Panc1 (cell line): Measurements from ENCODE around the gene COQ2. TPM values are rescaled to one million over a fixed set of nuclear protein-coding genes. Genes with fewer than 3 reads are reported as not detected.

Experiments used
- ATAC-seq: fragments of 200-7000 bp; cut with Tn5 transposase; 2 replicates; pipeline ENCODE4 v1.9.1; 2020; ENCODE audit warnings: mild to moderate bottlenecking, moderate library complexity
- BruUV-seq: library from RNA; stranded (reverse); fragments of 400-500 nt; replicated peaks from 2 replicates; lab custom pipeline; 2021; lab: Mats Ljungman, UMichigan
- CTCF ChIA-PET: fragments of 300-600 bp; sonication (Branson Sonifier 250); formaldehyde crosslinking; loops from one replicate; lab custom pipeline; 2022; ENCODE audit warnings: antibody characterized with exemption; lab: Charles Lee
- POLR2A ChIA-PET: fragments of 300-600 bp; sonication (Branson Sonifier 250); formaldehyde crosslinking; loops from one replicate; lab custom pipeline; 2022; ENCODE audit warnings: antibody characterized with exemption; lab: Charles Lee
- DNase-seq: peaks from one replicate; pipeline ENCODE4 v3.0.0-alpha.2; 2010; ENCODE audit warnings: low read depth, low spot score
- H3K27ac ChIP-seq: 2 replicates; pipeline ENCODE4 v1.5.1; 2011; ENCODE audit warnings: mild to moderate bottlenecking, low read length, inconsistent platforms
- H3K27me3 ChIP-seq: fragments of 200-500 bp; sonication (Bioruptor generic); 2 replicates; pipeline ENCODE4 v1.6.0; 2014; ENCODE audit warnings: low read length, inconsistent platforms; ENCODE audit not compliant: control insufficient read depth, insufficient read depth
- H3K36me3 ChIP-seq: fragments of 200-500 bp; sonication (Bioruptor generic); 2 replicates; pipeline ENCODE4 v1.5.1; 2014; ENCODE audit warnings: inconsistent platforms, mild to moderate bottlenecking, low read length, moderate library complexity; ENCODE audit not compliant: control insufficient read depth, insufficient read depth
- H3K4me1 ChIP-seq: 2 replicates; pipeline ENCODE4 v1.5.1; 2011; ENCODE audit warnings: inconsistent platforms, mild to moderate bottlenecking, low read length, moderate library complexity; ENCODE audit not compliant: control insufficient read depth, insufficient read depth
- H3K4me3 ChIP-seq, 2 experiments: 2 replicates each; pipeline ENCODE4 v1.5.1; 2011 to 2012; ENCODE audit warnings: low read depth in 2 of 2, low read length in 2 of 2, mild to moderate bottlenecking in 2 of 2, inconsistent platforms in 1 of 2, moderate library complexity in 1 of 2
- H3K9me3 ChIP-seq: fragments of 200-500 bp; sonication (Bioruptor generic); 2 replicates; pipeline ENCODE4 v1.5.1; 2014; ENCODE audit warnings: low read depth, mild to moderate bottlenecking, inconsistent platforms, low read length, moderate library complexity; ENCODE audit not compliant: control insufficient read depth, insufficient read depth
- CTCF ChIP-seq: fragments of 450-650 bp; IDR thresholded peaks from 2 replicates; pipeline ENCODE4 v1.5.1; 2017; ENCODE audit warnings: mild to moderate bottlenecking
- POLR2AphosphoS5 ChIP-seq: IDR thresholded peaks from 2 replicates; pipeline ENCODE4 v1.6.1; 2012; ENCODE audit warnings: mild to moderate bottlenecking, low read depth, low read length, moderate library complexity
- SIN3A ChIP-seq: IDR thresholded peaks from 2 replicates; pipeline ENCODE4 v1.6.1; 2012; ENCODE audit warnings: low read depth, mild to moderate bottlenecking, low read length, moderate library complexity, borderline replicate concordance; ENCODE audit not compliant: insufficient read depth
- TCF7L2 ChIP-seq: IDR thresholded peaks from 2 replicates; pipeline ENCODE4 v1.6.1; 2011; ENCODE audit warnings: mild to moderate bottlenecking, low read depth, low read length, inconsistent platforms
- in situ Hi-C: cut with HindIII; loops from 2 replicates; pipeline ENCODE4 v1.10.0; 2016; ENCODE audit warnings: low sequenced_read_pairs, low pct_unique_long_range_greater_than_20kb
- intact Hi-C: fragments of 100-400 bp; cut with micrococcal nuclease; formaldehyde crosslinking; loops from one replicate; pipeline ENCODE4 v1.10.0; 2022; ENCODE audit not compliant: unreplicated experiment
- total RNA-seq: library from RNA; stranded (reverse); gene quantifications from one replicate; pipeline ENCODE4 v1.2.1, GENCODE V29; 2021; ENCODE audit not compliant: unreplicated experiment
- TF ChIP-seq, protein P1 (sequence below), 2 experiments: IDR thresholded peaks; 2 replicates each; pipeline ENCODE4 v1.6.1; 2011 to 2012; ENCODE audit warnings: low read depth in 2 of 2, control low read depth in 1 of 2, low read length in 1 of 2, mild to moderate bottlenecking in 1 of 2, moderate library complexity in 1 of 2; ENCODE audit not compliant: insufficient read depth in 1 of 2

COQ2 gene
- total RNA-seq, 1 experiment from 2014 or later, result 28.1 TPM

DNA sequence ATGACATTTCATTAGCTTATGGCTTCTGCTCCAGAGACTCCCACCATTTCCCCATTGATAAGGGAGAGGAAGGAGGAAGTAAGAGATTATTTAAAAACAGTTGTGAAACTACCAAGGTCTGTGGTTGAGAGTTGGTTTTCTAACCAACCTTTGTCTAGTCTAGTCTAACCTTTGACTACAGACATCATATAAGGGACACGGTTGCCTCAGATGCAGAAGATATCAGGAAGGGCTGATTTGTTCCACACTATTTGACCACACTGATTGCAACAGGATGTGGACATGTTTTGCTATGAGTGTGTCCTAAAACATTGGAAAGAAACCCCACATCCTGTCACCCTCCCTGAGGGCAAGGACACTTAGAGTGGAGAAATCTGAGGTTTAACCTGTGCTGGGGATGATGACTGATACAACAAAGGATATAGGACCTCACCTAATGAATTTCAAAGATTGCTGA is 53.0 kb downstream of the COQ2 start:
- in situ Hi-C loops, result no loop called here
- TF ChIP-seq TCF7L2 (no peak), SIN3A (no peak), POLR2AphosphoS5 (no peak), CTCF (no peak)
- TF ChIP-seq, protein P1, sequence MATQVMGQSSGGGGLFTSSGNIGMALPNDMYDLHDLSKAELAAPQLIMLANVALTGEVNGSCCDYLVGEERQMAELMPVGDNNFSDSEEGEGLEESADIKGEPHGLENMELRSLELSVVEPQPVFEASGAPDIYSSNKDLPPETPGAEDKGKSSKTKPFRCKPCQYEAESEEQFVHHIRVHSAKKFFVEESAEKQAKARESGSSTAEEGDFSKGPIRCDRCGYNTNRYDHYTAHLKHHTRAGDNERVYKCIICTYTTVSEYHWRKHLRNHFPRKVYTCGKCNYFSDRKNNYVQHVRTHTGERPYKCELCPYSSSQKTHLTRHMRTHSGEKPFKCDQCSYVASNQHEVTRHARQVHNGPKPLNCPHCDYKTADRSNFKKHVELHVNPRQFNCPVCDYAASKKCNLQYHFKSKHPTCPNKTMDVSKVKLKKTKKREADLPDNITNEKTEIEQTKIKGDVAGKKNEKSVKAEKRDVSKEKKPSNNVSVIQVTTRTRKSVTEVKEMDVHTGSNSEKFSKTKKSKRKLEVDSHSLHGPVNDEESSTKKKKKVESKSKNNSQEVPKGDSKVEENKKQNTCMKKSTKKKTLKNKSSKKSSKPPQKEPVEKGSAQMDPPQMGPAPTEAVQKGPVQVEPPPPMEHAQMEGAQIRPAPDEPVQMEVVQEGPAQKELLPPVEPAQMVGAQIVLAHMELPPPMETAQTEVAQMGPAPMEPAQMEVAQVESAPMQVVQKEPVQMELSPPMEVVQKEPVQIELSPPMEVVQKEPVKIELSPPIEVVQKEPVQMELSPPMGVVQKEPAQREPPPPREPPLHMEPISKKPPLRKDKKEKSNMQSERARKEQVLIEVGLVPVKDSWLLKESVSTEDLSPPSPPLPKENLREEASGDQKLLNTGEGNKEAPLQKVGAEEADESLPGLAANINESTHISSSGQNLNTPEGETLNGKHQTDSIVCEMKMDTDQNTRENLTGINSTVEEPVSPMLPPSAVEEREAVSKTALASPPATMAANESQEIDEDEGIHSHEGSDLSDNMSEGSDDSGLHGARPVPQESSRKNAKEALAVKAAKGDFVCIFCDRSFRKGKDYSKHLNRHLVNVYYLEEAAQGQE (IDR thresholded peaks at IDR 0.05; ENCODE audit: insufficient read depth in 1 of 2, low read depth in 2 of 2, low read length in 1 of 2), result no peak

DNA sequence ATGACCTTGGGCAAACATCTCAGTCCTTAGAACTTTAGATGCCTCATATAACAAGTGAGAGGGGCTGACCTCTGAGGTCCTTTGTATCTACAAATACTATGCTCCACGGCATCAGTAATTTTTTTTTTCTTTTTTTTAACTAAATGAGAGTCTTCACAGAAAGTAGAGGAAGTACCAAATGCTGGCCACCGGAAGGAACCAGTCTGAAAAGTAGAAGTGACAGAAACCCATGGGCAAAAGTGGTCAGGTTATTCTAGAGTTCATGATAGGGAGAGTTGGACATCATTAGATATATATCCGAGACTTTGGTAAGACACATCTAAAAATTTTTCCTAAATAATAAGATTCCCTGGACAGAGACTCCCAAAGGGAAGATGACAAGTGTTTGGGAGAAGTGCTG is 53.7 kb downstream of the COQ2 start:
- no TSS peak for BruUV-seq
- TF ChIP-seq POLR2AphosphoS5, result no peak
- no peak for TF ChIP-seq SIN3A
- TF ChIP-seq TCF7L2, result no peak
- TF ChIP-seq, protein P1 (IDR thresholded peaks at IDR 0.05; ENCODE audit: insufficient read depth in 1 of 2, low read depth in 2 of 2, low read length in 1 of 2), result no peak
- Histone ChIP-seq H3K9me3 (no peaks in the 10 kb centered on the region), H3K27me3 (no peaks in the 10 kb centered on the region), H3K4me3 (no peak overlapping the region), H3K36me3 (no peaks in the 10 kb centered on the region), H3K4me1 (no peaks in the 10 kb centered on the region), H3K27ac (no peak overlapping the region)
- ATAC-seq, result no peak
- POLR2A ChIA-PET, result no interaction called here
- CTCF ChIA-PET, result no interaction called here
- intact Hi-C loops, result no loop called here
- no peak for DNase-seq
- in situ Hi-C loops, result no loop called here

More for the DNA sequence above, 53.0 kb downstream of the COQ2 start:
- Histone ChIP-seq H3K4me3 (no peak overlapping the region), H3K9me3 (no peaks in the 10 kb centered on the region), H3K36me3 (no peaks in the 10 kb centered on the region), H3K27ac (no peak overlapping the region; the same call in 1 of the 2 replicates), H3K27me3 (no peaks in the 10 kb centered on the region), H3K4me1 (no peaks in the 10 kb centered on the region)
- ATAC-seq (no peak), DNase-seq (no peak)
- POLR2A ChIA-PET, result no interaction called here
- no TSS peak for BruUV-seq
- CTCF ChIA-PET, result no interaction called here
- intact Hi-C loops, result no loop called here
